COLO668 (cell line): ENCODE measurements around the gene ELOVL1.
"Not testable (repeated sequence)": the region's sequence is repeated elsewhere in the genome, so short reads cannot be mapped to it uniquely, and the experiment has no call there.

Source experiments
- DNase-seq: peaks from one replicate; lab custom pipeline; 2025; ENCODE audit not compliant: unreplicated experiment; lab: John Stamatoyannopoulos, UW

Gene ELOVL1

GRCh38 chr1:43382027-43382779, 14.4 kb upstream of the ELOVL1 start:
- no peak for DNase-seq

GRCh38 chr1:43381612-43382011, 13.8 kb upstream of the ELOVL1 start:
- DNase-seq, result no peak

- DNase-seq, result no peak
Observed at GRCh38 chr1:43379476-43379875, 11.7 kb upstream of the ELOVL1 start.

- DNase-seq, result no peak
Observed at GRCh38 chr1:43377831-43378230, 10.0 kb upstream of the ELOVL1 start.

- no peak for DNase-seq
Observed at GRCh38 chr1:43376723-43377235, 9.0 kb upstream of the ELOVL1 start.

- DNase-seq, result no peak
Observed at GRCh38 chr1:43373066-43373940, 5.5 kb upstream of the ELOVL1 start.

GRCh38 chr1:43372172-43372571, 4.4 kb upstream of the ELOVL1 start:
- DNase-seq, result no peak

- no peak for DNase-seq
Observed at GRCh38 chr1:43370564-43370963, 2.8 kb upstream of the ELOVL1 start.

GRCh38 chr1:43369779-43370178, 2.0 kb upstream of the ELOVL1 start:
- DNase-seq, result not testable (repeated sequence)

- no peak for DNase-seq
Observed at GRCh38 chr1:43368646-43369020, 822 bp upstream of the ELOVL1 start.

GRCh38 chr1:43367026-43367903, 546 bp downstream of the ELOVL1 start:
- DNase-seq, result peak; percentile 51

GRCh38 chr1:43366601-43367025, 1.2 kb downstream of the ELOVL1 start:
- no peak for DNase-seq

- DNase-seq, result peak; percentile 82
Observed at GRCh38 chr1:43366179-43366578, 1.6 kb downstream of the ELOVL1 start.

GRCh38 chr1:43365678-43366077, 2.1 kb downstream of the ELOVL1 start:
- no peak for DNase-seq

GRCh38 chr1:43363935-43364525, 3.8 kb downstream of the ELOVL1 start:
- no peak for DNase-seq

GRCh38 chr1:43363283-43363934, 4.4 kb downstream of the ELOVL1 start:
- no peak for DNase-seq

GRCh38 chr1:43360616-43361015, 7.2 kb downstream of the ELOVL1 start:
- no peak for DNase-seq

GRCh38 chr1:43359696-43360095, 8.1 kb downstream of the ELOVL1 start:
- DNase-seq, result peak; percentile 34

GRCh38 chr1:43358746-43359693, 8.8 kb downstream of the ELOVL1 start, which contains the start of gene CDC20:
Gene CDC20 (plus strand): TSS chr1:43358981. CDS start chr1:43359216, 235 bp downstream.
- peak; percentile 100 for DNase-seq
